ENCODE measurements around the gene CTDSPL.

CTDSPL gene

DNA sequence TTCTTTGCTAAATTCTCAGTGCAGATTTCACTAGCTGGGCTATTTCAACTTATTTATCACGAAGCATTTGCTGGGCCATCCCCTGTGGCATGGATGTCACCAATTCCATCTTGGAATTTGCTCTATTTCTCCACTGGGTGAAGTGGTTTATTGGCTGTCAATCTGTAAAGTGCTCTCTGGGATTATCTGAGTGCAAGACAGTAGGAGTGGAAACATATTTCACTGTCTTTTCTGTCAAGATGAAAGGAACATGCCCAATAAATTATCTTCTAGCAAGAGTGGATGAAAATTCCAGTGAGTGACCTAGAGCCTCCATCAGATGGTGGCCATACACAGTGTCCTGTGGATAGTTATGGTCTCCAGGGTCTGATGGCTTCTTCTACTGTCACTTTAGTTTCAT, 25.1 kb upstream of the CTDSPL start:
- DNase-seq = no peak
- Histone ChIP-seq H3K79me1 (replicated peaks; ENCODE audit: low read length, poor library complexity, severe bottlenecking) (peaks cover 2% of the 10 kb centered on the region), H3K4me1 (ENCODE audit: control insufficient read depth, insufficient read depth, low read depth, low read length) (peaks cover 1% of the 10 kb centered on the region), H3K14ac (ENCODE audit: low read length in 2 of 2) (no peak overlapping the region), H3K23ac (ENCODE audit: low read length in 2 of 2) (no peak overlapping the region), H4K91ac (ENCODE audit: low read length) (no peak overlapping the region), H2AFZ (ENCODE audit: low read depth, low read length) (no peak overlapping the region), H4K8ac (ENCODE audit: low read length) (no peak overlapping the region), H2BK5ac (ENCODE audit: low read depth, low read length, poor library complexity, severe bottlenecking) (no peak overlapping the region), H3K9me3 (ENCODE audit: control insufficient read depth, low read length) (no peaks in the 10 kb centered on the region), H3K36me3 (ENCODE audit: control insufficient read depth in 1 of 2, insufficient read depth in 2 of 2, low read depth in 1 of 2, low read length in 2 of 2) (peaks cover 11 to 17% of the 10 kb centered on the region in 2 experiments), H3K27me3 (ENCODE audit: control insufficient read depth in 1 of 2, insufficient read depth in 1 of 2, low read length in 2 of 2) (no peaks in the 10 kb centered on the region), H3K4me2 (ENCODE audit: low read length, poor library complexity, severe bottlenecking) (no peak overlapping the region), H2AK5ac (ENCODE audit: low read length, severe bottlenecking) (no peak overlapping the region), H2BK120ac (ENCODE audit: low read depth, low read length) (no peak overlapping the region), H3K4ac (ENCODE audit: low read depth in 1 of 2, low read length in 2 of 2) (no peak overlapping the region), H3K18ac (ENCODE audit: low read depth in 1 of 2, low read length in 2 of 2) (no peak overlapping the region), H2BK12ac (ENCODE audit: low read length in 2 of 2) (no peak overlapping the region), H3K9ac (ENCODE audit: low read length) (no peak overlapping the region), H3K27ac (ENCODE audit: low read length, poor library complexity, severe bottlenecking) (no peak overlapping the region), H2BK15ac (ENCODE audit: low read depth, poor library complexity, severe bottlenecking) (no peak overlapping the region), H3K4me3 (ENCODE audit: insufficient read depth in 1 of 2, low read depth in 1 of 2, low read length in 2 of 2) (no peak overlapping the region)
- WGBS = 90% methylated on average over 1 of the region's 1 CpG

DNA sequence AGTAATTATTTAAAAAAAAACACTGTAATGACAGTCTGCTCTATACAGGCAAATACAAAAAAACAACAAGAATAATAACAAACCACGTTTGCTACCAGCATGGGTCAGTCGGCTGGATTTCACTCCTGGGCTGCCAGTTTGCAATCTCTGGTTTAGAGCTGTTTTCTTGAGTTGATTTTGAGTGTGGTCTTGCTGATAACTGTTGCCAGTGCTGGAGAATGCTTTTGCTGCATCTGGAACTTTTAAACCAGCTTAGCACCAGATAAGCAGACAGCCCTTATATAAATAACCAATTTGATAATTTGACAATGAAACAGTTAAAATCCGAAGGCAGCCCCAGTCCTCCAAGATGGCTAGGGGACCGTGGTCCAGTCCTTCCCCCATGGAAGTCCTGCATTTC, 14.0 kb upstream of the CTDSPL start:
- Histone ChIP-seq H3K14ac (ENCODE audit: low read length in 2 of 2) (no peak overlapping the region), H3K9ac (ENCODE audit: low read length) (no peak overlapping the region), H3K4me2 (ENCODE audit: low read length, poor library complexity, severe bottlenecking) (no peak overlapping the region), H3K23ac (ENCODE audit: low read length in 2 of 2) (no peak overlapping the region), H2BK5ac (ENCODE audit: low read depth, low read length, poor library complexity, severe bottlenecking) (no peak overlapping the region), H4K91ac (ENCODE audit: low read length) (no peak overlapping the region), H3K79me1 (replicated peaks; ENCODE audit: low read length, poor library complexity, severe bottlenecking) (peaks cover 3% of the 10 kb centered on the region), H3K27ac (ENCODE audit: low read length, poor library complexity, severe bottlenecking) (no peak overlapping the region), H4K8ac (ENCODE audit: low read length) (no peak overlapping the region), H2BK15ac (ENCODE audit: low read depth, poor library complexity, severe bottlenecking) (no peak overlapping the region), H3K36me3 (ENCODE audit: control insufficient read depth in 1 of 2, insufficient read depth in 2 of 2, low read depth in 1 of 2, low read length in 2 of 2) (peaks cover 11 to 33% of the 10 kb centered on the region in 2 experiments), H2AK5ac (ENCODE audit: low read length, severe bottlenecking) (no peak overlapping the region), H3K9me3 (ENCODE audit: control insufficient read depth, low read length) (peaks cover 3% of the 10 kb centered on the region), H3K4ac (ENCODE audit: low read depth in 1 of 2, low read length in 2 of 2) (no peak overlapping the region), H3K27me3 (ENCODE audit: control insufficient read depth in 1 of 2, insufficient read depth in 1 of 2, low read length in 2 of 2) (no peaks in the 10 kb centered on the region), H3K18ac (ENCODE audit: low read depth in 1 of 2, low read length in 2 of 2) (no peak overlapping the region), H2BK12ac (ENCODE audit: low read length in 2 of 2) (no peak overlapping the region), H2AFZ (ENCODE audit: low read depth, low read length) (no peak overlapping the region), H3K4me1 (ENCODE audit: control insufficient read depth, insufficient read depth, low read depth, low read length) (no peaks in the 10 kb centered on the region), H3K4me3 (ENCODE audit: insufficient read depth in 1 of 2, low read depth in 1 of 2, low read length in 2 of 2) (no peak overlapping the region), H2BK120ac (ENCODE audit: low read depth, low read length) (no peak overlapping the region)
- WGBS = 78% methylated on average over 4 of the region's 4 CpGs
- no peak for DNase-seq

DNA sequence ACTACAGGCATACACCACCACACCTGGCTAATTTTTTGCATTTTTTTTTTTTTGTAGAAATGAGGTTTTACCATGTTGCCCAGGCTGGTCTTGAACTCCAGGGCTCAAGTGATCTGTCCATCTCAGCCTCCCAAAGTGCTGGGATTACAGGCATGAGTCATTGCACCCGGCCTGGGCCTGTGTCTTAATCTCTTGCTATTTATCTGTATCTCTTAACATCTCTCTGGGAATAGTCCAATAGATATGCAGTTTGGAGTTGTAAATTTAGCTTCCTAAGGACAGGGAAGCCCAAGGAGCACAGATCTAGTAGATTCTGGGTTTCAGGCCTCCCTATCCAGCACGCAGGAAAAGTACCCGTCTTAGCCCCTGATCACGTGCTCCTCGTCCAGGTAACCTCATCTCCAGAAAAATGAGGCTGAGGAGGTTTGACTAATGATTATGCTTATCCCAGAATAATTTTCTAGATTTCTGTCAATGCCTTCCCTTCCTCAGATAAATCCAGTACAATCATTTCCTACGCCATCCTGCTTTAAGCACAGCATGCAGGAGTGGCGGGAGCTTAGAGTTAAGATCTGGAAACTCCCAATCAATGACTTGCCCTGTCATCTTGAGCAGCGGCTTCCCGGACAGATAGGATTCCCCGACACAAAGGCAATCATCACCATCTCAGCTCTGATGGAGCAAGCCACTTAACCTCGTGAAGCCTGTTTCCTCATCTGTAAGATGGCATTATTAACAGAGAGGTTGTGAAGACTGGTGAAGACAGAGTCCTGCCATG, 12.3 kb upstream of the CTDSPL start:
- Histone ChIP-seq H2BK12ac (ENCODE audit: low read length in 2 of 2) (no peak overlapping the region), H3K4me2 (ENCODE audit: low read length, poor library complexity, severe bottlenecking) (no peak overlapping the region), H3K23ac (ENCODE audit: low read length in 2 of 2) (no peak overlapping the region), H2AFZ (ENCODE audit: low read depth, low read length) (no peak overlapping the region), H3K27me3 (ENCODE audit: control insufficient read depth in 1 of 2, insufficient read depth in 1 of 2, low read length in 2 of 2) (no peaks in the 10 kb centered on the region), H3K14ac (ENCODE audit: low read length in 2 of 2) (peak overlapping the region in 1 of 2 experiments; percentile 53), H3K79me1 (replicated peaks; ENCODE audit: low read length, poor library complexity, severe bottlenecking) (peaks cover 8% of the 10 kb centered on the region), H3K9me3 (ENCODE audit: control insufficient read depth, low read length) (peaks cover 3% of the 10 kb centered on the region), H3K4me1 (ENCODE audit: control insufficient read depth, insufficient read depth, low read depth, low read length) (no peaks in the 10 kb centered on the region), H4K91ac (ENCODE audit: low read length) (no peak overlapping the region), H2BK15ac (ENCODE audit: low read depth, poor library complexity, severe bottlenecking) (no peak overlapping the region), H3K18ac (ENCODE audit: low read depth in 1 of 2, low read length in 2 of 2) (no peak overlapping the region), H3K9ac (ENCODE audit: low read length) (no peak overlapping the region), H2BK120ac (ENCODE audit: low read depth, low read length) (no peak overlapping the region), H3K4me3 (ENCODE audit: insufficient read depth in 1 of 2, low read depth in 1 of 2, low read length in 2 of 2) (no peak overlapping the region), H4K8ac (ENCODE audit: low read length) (no peak overlapping the region), H2AK5ac (ENCODE audit: low read length, severe bottlenecking) (no peak overlapping the region), H3K36me3 (ENCODE audit: control insufficient read depth in 1 of 2, insufficient read depth in 2 of 2, low read depth in 1 of 2, low read length in 2 of 2) (peaks cover 11 to 33% of the 10 kb centered on the region in 2 experiments), H2BK5ac (ENCODE audit: low read depth, low read length, poor library complexity, severe bottlenecking) (no peak overlapping the region), H3K27ac (ENCODE audit: low read length, poor library complexity, severe bottlenecking) (no peak overlapping the region), H3K4ac (ENCODE audit: low read depth in 1 of 2, low read length in 2 of 2) (no peak overlapping the region)
- no peak for DNase-seq
- 96% methylated on average over 9 of the region's 11 CpGs for WGBS

DNA sequence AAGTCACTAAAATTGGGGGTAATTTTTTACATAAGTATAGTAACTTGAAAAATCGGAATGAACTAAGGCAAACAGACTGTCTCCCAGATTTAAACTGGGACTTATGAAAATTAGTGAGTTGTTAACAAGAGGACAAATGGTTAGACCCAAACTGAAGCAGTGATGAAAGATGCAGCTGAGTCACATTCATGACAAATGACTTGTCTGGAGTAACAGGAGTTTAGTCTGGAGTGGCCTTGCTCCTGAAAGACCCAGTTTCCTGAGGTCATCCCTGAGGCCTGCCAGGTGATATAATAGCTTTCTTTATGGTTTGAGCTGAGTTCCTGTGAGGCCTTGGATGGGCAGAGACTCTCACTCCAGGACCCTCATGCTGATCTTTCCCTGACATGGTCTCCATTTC, 9.6 kb upstream of the CTDSPL start:
- no peak overlapping the region for H2BK5ac ChIP-seq (ENCODE audit: low read depth, low read length, poor library complexity, severe bottlenecking)
- H4K91ac ChIP-seq (ENCODE audit: low read length) = no peak overlapping the region
- H2BK120ac ChIP-seq (ENCODE audit: low read depth, low read length) = no peak overlapping the region
- H3K36me3 ChIP-seq (ENCODE audit: control insufficient read depth in 1 of 2, insufficient read depth in 2 of 2, low read depth in 1 of 2, low read length in 2 of 2) = peaks cover 11 to 28% of the 10 kb centered on the region in 2 experiments
- H3K9me3 ChIP-seq (ENCODE audit: control insufficient read depth, low read length) = peaks cover 2% of the 10 kb centered on the region
- no peak overlapping the region for H3K14ac ChIP-seq (ENCODE audit: low read length in 2 of 2)
- H3K23ac ChIP-seq (ENCODE audit: low read length in 2 of 2) = no peak overlapping the region
- H2AK5ac ChIP-seq (ENCODE audit: low read length, severe bottlenecking) = no peak overlapping the region
- no peak overlapping the region for H2BK15ac ChIP-seq (ENCODE audit: low read depth, poor library complexity, severe bottlenecking)
- H2AFZ ChIP-seq (ENCODE audit: low read depth, low read length) = no peak overlapping the region
- H3K18ac ChIP-seq (ENCODE audit: low read depth in 1 of 2, low read length in 2 of 2) = no peak overlapping the region
- no peak overlapping the region for H3K27ac ChIP-seq (ENCODE audit: low read length, poor library complexity, severe bottlenecking)
- no peaks in the 10 kb centered on the region for H3K27me3 ChIP-seq (ENCODE audit: control insufficient read depth in 1 of 2, insufficient read depth in 1 of 2, low read length in 2 of 2)
- no peak overlapping the region for H3K4ac ChIP-seq (ENCODE audit: low read depth in 1 of 2, low read length in 2 of 2)
- no peak overlapping the region for H2BK12ac ChIP-seq (ENCODE audit: low read length in 2 of 2)
- no peak overlapping the region for H4K8ac ChIP-seq (ENCODE audit: low read length)
- no peaks in the 10 kb centered on the region for H3K4me1 ChIP-seq (ENCODE audit: control insufficient read depth, insufficient read depth, low read depth, low read length)
- H3K79me1 ChIP-seq (replicated peaks; ENCODE audit: low read length, poor library complexity, severe bottlenecking) = peaks cover 23% of the 10 kb centered on the region
- peak; percentile 76 for DNase-seq
- no peak overlapping the region for H3K4me3 ChIP-seq (ENCODE audit: insufficient read depth in 1 of 2, low read depth in 1 of 2, low read length in 2 of 2)
- 97% methylated on average over 1 of the region's 1 CpG for WGBS
- H3K4me2 ChIP-seq (ENCODE audit: low read length, poor library complexity, severe bottlenecking) = no peak overlapping the region
- peak overlapping the region; percentile 8 for H3K9ac ChIP-seq (ENCODE audit: low read length)
